Measurements from ENCODE around the gene USP2. TPM values are rescaled to one million over a fixed set of nuclear protein-coding genes. Genes with fewer than 3 reads are reported as not detected.

USP2 gene
- total and polyA plus RNA-seq, 3 experiments from 2014 or later = 0.15 to 0.51 TPM; not detected in 1

DNA sequence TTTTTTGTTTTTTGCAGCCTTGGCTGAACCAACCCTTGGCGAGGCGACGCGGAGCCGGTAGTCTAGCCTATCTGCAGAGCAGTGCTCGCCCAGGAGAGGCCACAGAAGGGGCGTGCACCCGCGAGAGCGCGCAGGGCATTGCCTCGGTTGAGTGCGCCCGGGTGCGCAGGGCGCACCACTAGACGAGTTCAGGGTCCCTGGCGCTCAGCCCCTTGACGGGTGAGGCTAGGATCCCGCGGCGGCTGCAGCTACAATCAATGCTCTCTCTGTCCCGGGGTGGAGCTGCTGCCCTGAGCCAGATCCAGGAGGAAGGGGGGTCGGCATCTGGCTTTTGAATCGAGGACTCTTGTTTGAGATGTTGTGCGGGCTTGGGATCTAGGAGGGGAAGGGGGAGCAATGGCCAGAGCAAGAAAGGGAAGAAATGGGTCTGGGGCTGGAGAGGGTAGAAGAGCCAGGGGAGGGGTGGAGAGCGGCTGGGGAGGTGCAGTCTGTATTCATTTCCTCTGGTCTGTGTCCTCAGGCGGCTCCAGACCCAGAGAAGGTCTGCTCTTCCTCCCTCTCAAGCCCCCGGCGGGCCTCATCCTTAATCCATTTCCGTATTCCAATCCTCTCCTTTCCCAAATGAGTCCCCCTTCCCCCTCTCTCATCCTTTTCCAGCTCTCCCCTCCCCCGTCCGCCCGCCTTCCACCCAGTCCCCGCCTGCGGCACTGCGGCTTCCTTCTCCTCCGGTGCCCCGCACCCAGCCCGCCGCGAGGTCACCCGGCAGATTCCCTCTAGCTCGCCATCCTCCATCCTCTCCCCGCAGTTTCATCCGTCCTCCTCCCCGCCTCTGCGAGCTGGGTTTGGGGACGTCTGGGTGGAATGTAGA lies 40.7 kb upstream of the USP2 start:
- peaks cover 12 to 23% (median 13%) of the 10 kb centered on the region in 3 donors for H3K4me1 Mint-ChIP-seq
- ChIA-PET POLR2A (no interaction called here), CTCF (no interaction called here)
- H3K9me3 Mint-ChIP-seq = no peaks in the 10 kb centered on the region
- H3K27ac ChIP-seq (ENCODE audit: low read depth, low read length) = no peak overlapping the region
- H3K4me3 Mint-ChIP-seq = peak overlapping the region in 5 of 7 donors; percentile 3 to 86 (median 55)
- H3K27ac Mint-ChIP-seq = peak overlapping the region in 1 of 8 donors; percentile 0
- no peaks in the 10 kb centered on the region for H3K4me1 ChIP-seq (ENCODE audit: insufficient read depth, low read length)
- no peak for DNase-seq
- no peak overlapping the region for H3K4me3 ChIP-seq (ENCODE audit: low read length)
- H3K36me3 ChIP-seq (ENCODE audit: insufficient read depth, low read length) = no peaks in the 10 kb centered on the region
- H3K9me3 ChIP-seq (ENCODE audit: low read length) = no peaks in the 10 kb centered on the region
- H3K27me3 ChIP-seq (ENCODE audit: insufficient read depth, low read length, poor library complexity, severe bottlenecking) = peaks cover 47% of the 10 kb centered on the region
- peaks cover 40 to 72% of the 10 kb centered on the region in 2 donors for H3K27me3 Mint-ChIP-seq
- H3K36me3 Mint-ChIP-seq = no peaks in the 10 kb centered on the region

DNA sequence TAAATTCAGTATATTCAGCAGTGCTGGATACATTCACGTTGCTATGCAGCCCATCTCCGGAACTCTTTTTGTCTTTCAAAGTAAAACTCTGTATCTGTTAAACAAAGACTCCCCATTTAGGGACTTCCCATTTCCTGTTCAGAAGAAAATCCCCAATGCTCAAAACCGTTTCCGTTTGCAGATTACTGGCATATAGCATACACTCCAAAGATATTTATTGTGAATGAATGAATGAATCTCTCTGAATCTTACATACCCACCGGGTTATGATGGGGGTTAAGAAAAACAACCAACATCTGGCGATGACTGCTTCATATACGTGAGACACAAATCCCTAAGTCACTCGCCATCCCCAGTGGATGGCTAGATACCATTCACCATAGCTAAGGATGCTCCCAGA lies 39.9 kb upstream of the USP2 start:
- POLR2A ChIA-PET = no interaction called here
- peak overlapping the region in 3 of 7 donors; percentile 15 to 66 (median 55) for H3K4me3 Mint-ChIP-seq
- H3K4me3 ChIP-seq (ENCODE audit: low read length) = no peak overlapping the region
- H3K36me3 ChIP-seq (ENCODE audit: insufficient read depth, low read length) = no peaks in the 10 kb centered on the region
- CTCF ChIA-PET = no interaction called here
- H3K9me3 Mint-ChIP-seq = no peaks in the 10 kb centered on the region
- H3K27me3 ChIP-seq (ENCODE audit: insufficient read depth, low read length, poor library complexity, severe bottlenecking) = peaks cover 46% of the 10 kb centered on the region
- H3K9me3 ChIP-seq (ENCODE audit: low read length) = no peaks in the 10 kb centered on the region
- no peak for DNase-seq
- no peaks in the 10 kb centered on the region for H3K4me1 ChIP-seq (ENCODE audit: insufficient read depth, low read length)
- peaks cover 40 to 69% of the 10 kb centered on the region in 2 donors for H3K27me3 Mint-ChIP-seq
- H3K27ac Mint-ChIP-seq = no peak overlapping the region
- no peaks in the 10 kb centered on the region for H3K36me3 Mint-ChIP-seq
- H3K4me1 Mint-ChIP-seq = peaks cover 11 to 22% (median 12%) of the 10 kb centered on the region in 3 donors
- H3K27ac ChIP-seq (ENCODE audit: low read depth, low read length) = no peak overlapping the region

DNA sequence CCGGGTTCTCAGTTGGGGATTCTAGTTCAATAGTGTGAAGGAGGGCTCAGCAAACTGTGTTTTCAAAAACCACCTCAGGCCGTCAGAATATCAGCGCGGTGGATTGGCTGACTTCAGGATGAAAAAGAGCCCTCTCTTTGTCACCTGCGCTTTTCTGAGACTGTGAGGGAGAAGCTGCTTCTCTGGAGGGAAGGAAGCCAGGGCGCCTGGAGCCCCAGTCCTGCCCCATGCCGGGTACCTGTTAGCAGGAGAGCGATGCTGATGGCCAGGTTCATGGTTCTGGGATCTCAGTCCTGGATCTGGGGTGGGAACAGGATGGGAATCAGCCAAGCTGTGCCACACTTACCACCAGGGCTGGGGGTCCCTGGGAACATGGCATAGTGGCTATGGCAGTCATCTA lies 39.1 kb upstream of the USP2 start:
- Histone ChIP-seq H3K36me3 (ENCODE audit: insufficient read depth, low read length) (no peaks in the 10 kb centered on the region), H3K4me3 (ENCODE audit: low read length) (no peak overlapping the region), H3K27ac (ENCODE audit: low read depth, low read length) (no peak overlapping the region), H3K9me3 (ENCODE audit: low read length) (no peaks in the 10 kb centered on the region), H3K4me1 (ENCODE audit: insufficient read depth, low read length) (no peaks in the 10 kb centered on the region), H3K27me3 (ENCODE audit: insufficient read depth, low read length, poor library complexity, severe bottlenecking) (peaks cover 40% of the 10 kb centered on the region)
- H3K36me3 Mint-ChIP-seq = peaks cover 0 to 2% (median 0%) of the 10 kb centered on the region in 3 donors
- H3K9me3 Mint-ChIP-seq = no peaks in the 10 kb centered on the region
- DNase-seq = no peak
- ChIA-PET POLR2A (no interaction called here), CTCF (no interaction called here)
- H3K4me3 Mint-ChIP-seq = no peak overlapping the region
- peaks cover 36 to 72% of the 10 kb centered on the region in 2 donors for H3K27me3 Mint-ChIP-seq
- no peak overlapping the region for H3K27ac Mint-ChIP-seq
- H3K4me1 Mint-ChIP-seq = peaks cover 8 to 19% (median 9%) of the 10 kb centered on the region in 3 donors

DNA sequence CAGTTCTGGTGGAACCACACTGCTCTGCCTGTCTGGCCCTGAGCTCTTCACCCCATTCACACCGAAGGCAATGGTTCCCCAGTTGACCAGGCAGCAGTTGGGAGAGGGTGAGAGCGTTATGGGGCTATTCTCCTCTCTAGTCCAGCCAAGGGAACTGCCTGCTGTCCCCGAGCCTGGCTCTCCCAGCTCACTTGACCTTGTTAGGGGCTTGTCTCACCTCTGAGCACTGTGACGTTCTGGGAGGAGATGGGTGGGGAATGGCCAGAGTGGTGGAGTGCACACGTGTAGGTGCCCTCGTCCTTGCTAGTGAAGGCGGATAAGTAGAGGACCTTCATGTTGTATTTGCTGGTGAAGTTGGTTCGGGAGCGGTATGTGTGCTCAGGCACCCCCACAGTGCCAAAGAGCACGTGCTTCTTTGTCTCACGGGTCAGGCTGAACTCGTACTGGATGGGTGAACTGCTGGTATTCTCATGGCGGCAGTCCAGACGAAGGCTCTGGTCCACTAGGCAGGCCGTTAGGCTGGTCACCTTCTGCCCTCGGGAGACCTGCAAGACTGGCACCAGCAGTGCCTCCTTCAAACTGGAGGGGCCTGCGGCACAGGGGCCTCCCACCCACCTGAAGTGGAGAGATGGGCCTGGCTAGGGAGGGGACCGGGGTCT lies 38.5 kb upstream of the USP2 start:
- H3K9me3 Mint-ChIP-seq = no peaks in the 10 kb centered on the region
- Histone ChIP-seq H3K4me1 (ENCODE audit: insufficient read depth, low read length) (no peaks in the 10 kb centered on the region), H3K27me3 (ENCODE audit: insufficient read depth, low read length, poor library complexity, severe bottlenecking) (peaks cover 39% of the 10 kb centered on the region), H3K4me3 (ENCODE audit: low read length) (no peak overlapping the region), H3K36me3 (ENCODE audit: insufficient read depth, low read length) (no peaks in the 10 kb centered on the region), H3K27ac (ENCODE audit: low read depth, low read length) (no peak overlapping the region), H3K9me3 (ENCODE audit: low read length) (no peaks in the 10 kb centered on the region)
- H3K36me3 Mint-ChIP-seq = peaks cover 0 to 4% (median 0%) of the 10 kb centered on the region in 3 donors
- ChIA-PET POLR2A (no interaction called here), CTCF (no interaction called here)
- peaks cover 8 to 19% (median 9%) of the 10 kb centered on the region in 3 donors for H3K4me1 Mint-ChIP-seq
- no peak overlapping the region for H3K27ac Mint-ChIP-seq
- no peak overlapping the region for H3K4me3 Mint-ChIP-seq
- peaks cover 34 to 70% of the 10 kb centered on the region in 2 donors for H3K27me3 Mint-ChIP-seq
- no peak for DNase-seq

DNA sequence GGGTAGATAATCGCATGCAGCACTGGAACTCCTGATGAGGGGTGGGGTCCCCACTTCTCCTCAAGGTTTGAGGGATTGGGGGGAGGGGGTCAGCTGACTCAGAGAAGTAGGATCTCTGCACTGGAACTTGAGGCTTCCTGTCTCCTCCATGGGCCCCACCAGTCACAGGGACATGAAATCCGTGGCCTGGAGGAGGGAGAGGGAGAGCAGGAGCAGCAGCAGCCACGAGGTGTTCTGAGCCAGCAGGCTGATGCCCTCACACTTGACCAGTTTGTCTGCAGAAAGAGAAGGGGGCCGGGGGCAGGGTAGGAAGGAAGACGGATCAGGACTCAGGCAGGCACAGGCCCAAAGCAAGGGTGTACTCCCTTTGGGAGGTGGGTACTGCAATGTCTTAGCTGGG lies 37.8 kb upstream of the USP2 start:
- no peak overlapping the region for H3K4me3 ChIP-seq (ENCODE audit: low read length)
- H3K27ac Mint-ChIP-seq = peak overlapping the region in 1 of 8 donors; percentile 54
- peaks cover 28 to 68% of the 10 kb centered on the region in 2 donors for H3K27me3 Mint-ChIP-seq
- no peak overlapping the region for H3K4me3 Mint-ChIP-seq
- H3K27me3 ChIP-seq (ENCODE audit: insufficient read depth, low read length, poor library complexity, severe bottlenecking) = peaks cover 33% of the 10 kb centered on the region
- H3K4me1 ChIP-seq (ENCODE audit: insufficient read depth, low read length) = no peaks in the 10 kb centered on the region
- no peaks in the 10 kb centered on the region for H3K36me3 ChIP-seq (ENCODE audit: insufficient read depth, low read length)
- H3K4me1 Mint-ChIP-seq = peaks cover 8 to 19% (median 9%) of the 10 kb centered on the region in 3 donors
- H3K9me3 Mint-ChIP-seq = no peaks in the 10 kb centered on the region
- ChIA-PET POLR2A (no interaction called here), CTCF (no interaction called here)
- peaks cover 0 to 5% (median 4%) of the 10 kb centered on the region in 3 donors for H3K36me3 Mint-ChIP-seq
- H3K9me3 ChIP-seq (ENCODE audit: low read length) = no peaks in the 10 kb centered on the region
- H3K27ac ChIP-seq (ENCODE audit: low read depth, low read length) = no peak overlapping the region
- no peak for DNase-seq

DNA sequence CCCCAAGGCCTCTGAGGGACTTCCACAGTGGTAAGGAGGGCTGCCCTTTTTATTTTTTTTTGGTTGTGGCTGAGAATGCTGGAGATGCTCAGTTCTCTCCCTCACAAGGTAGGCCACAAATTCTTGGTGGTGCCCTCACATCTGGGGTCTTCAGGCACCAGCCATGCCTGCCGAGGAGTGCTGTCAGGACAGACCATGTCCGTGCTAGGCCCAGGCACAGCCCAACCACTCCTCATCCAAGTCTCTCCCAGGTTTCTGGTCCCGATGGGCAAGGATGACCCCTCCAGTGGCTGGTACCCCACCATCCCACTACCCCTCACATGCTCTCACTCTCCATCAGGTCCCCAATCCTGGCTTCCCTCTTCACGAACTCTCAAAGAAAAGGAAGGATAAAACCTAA lies 37.3 kb upstream of the USP2 start:
- Histone ChIP-seq H3K4me3 (ENCODE audit: low read length) (no peak overlapping the region), H3K9me3 (ENCODE audit: low read length) (no peaks in the 10 kb centered on the region), H3K36me3 (ENCODE audit: insufficient read depth, low read length) (no peaks in the 10 kb centered on the region), H3K27me3 (ENCODE audit: insufficient read depth, low read length, poor library complexity, severe bottlenecking) (peaks cover 30% of the 10 kb centered on the region), H3K4me1 (ENCODE audit: insufficient read depth, low read length) (no peaks in the 10 kb centered on the region), H3K27ac (ENCODE audit: low read depth, low read length) (no peak overlapping the region)
- peaks cover 8 to 17% (median 9%) of the 10 kb centered on the region in 3 donors for H3K4me1 Mint-ChIP-seq
- ChIA-PET CTCF (no interaction called here), POLR2A (no interaction called here)
- peaks cover 0 to 5% (median 4%) of the 10 kb centered on the region in 3 donors for H3K36me3 Mint-ChIP-seq
- H3K27ac Mint-ChIP-seq = no peak overlapping the region
- peaks cover 24 to 63% of the 10 kb centered on the region in 2 donors for H3K27me3 Mint-ChIP-seq
- no peak overlapping the region for H3K4me3 Mint-ChIP-seq
- no peaks in the 10 kb centered on the region for H3K9me3 Mint-ChIP-seq
- DNase-seq = no peak

DNA sequence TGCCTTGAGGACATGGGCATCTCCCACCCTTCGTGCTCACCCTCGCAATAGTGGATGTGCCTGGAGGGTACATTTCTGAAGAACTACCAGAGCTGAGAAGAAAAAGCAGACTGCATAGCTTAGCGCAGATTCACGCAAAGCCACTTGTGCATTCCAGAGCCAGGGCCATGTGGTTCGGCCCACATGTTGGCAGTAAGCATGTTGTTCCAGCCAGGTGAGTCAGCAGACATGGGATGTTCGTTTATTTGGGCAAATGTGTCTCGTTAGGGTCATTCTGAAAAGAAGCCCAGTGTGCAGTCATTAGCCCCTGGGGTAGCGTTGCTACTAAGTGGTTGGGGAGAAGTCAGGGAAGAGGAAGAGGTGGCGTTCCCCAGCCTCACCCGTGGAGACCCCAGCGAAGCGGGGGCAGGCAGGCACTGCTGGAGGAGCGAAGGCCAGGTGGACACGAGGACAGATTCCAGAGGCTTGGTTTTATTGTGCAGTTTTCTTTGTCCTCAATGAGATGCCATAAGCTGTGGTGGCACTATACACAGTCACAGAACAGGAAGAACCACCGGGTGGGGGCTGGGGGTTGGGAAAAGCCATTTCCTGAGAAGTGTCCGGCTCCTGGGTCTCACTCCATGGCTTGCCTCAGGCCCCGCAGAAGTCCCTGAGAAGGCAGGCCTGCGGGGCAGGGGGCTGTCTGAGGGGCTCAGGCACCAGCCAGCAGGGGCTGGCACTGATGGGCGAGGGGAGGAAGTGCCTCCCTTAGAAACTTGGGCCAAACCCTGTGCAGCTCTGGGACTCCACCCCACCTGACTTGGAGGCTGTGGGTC lies 36.4 kb upstream of the USP2 start:
- ChIA-PET POLR2A (no interaction called here), CTCF (no interaction called here)
- peaks cover 22% of the 10 kb centered on the region for H3K27me3 ChIP-seq (ENCODE audit: insufficient read depth, low read length, poor library complexity, severe bottlenecking)
- H3K4me3 ChIP-seq (ENCODE audit: low read length) = no peak overlapping the region
- no peaks in the 10 kb centered on the region for H3K9me3 ChIP-seq (ENCODE audit: low read length)
- Mint-ChIP-seq H3K9me3 (no peaks in the 10 kb centered on the region), H3K27ac (no peak overlapping the region), H3K27me3 (peaks cover 18 to 62% of the 10 kb centered on the region in 2 donors), H3K4me1 (peaks cover 8 to 15% (median 9%) of the 10 kb centered on the region in 3 donors), H3K36me3 (peaks cover 0 to 5% (median 4%) of the 10 kb centered on the region in 3 donors), H3K4me3 (no peak overlapping the region)
- no peaks in the 10 kb centered on the region for H3K4me1 ChIP-seq (ENCODE audit: insufficient read depth, low read length)
- no peak overlapping the region for H3K27ac ChIP-seq (ENCODE audit: low read depth, low read length)
- no peak for DNase-seq
- no peaks in the 10 kb centered on the region for H3K36me3 ChIP-seq (ENCODE audit: insufficient read depth, low read length)
